H1 (cell line): Measurements from ENCODE around the gene NEURL1B. TPM values are rescaled to one million over a fixed set of nuclear protein-coding genes. Genes with fewer than 3 reads are reported as not detected.

Experiments used
- ATF3 ChIP-seq: IDR thresholded peaks from 2 replicates; pipeline ENCODE4 v1.6.1; 2011; ENCODE audit warnings: low read depth, mild to moderate bottlenecking, low read length; ENCODE audit not compliant: insufficient read depth
- E2F6 ChIP-seq: IDR thresholded peaks from 2 replicates; pipeline ENCODE4 v1.6.1; 2012; ENCODE audit warnings: inconsistent platforms
- polyA plus RNA-seq, 7 experiments: library from polyadenylated mRNA; depleted of rRNA in 3 of 7; stranded (reverse) in 5 of 7; unstranded in 2 of 7; fragments of >200 nt in 5 of 7; fragments of 200-250 nt in 2 of 7; gene quantifications; 1 replicate in 5 of 7; 2 replicates in 1 of 7; 4 replicates in 1 of 7; pipeline versions ENCODE4 v1.2.1 to v1.2.3, GENCODE V29; 2011 to 2013; ENCODE audit warnings: missing spikeins in 2 of 7, mixed read lengths in 2 of 7
- total RNA-seq: library from RNA; stranded (reverse); fragmentation: NEBNext Ultra II Directional; extraction: Animal tissue kit (Norgen Biotek cat#: 25700); gene quantifications from 2 replicates; pipeline ENCODE4 v1.2.1, GENCODE V29; 2021

NEURL1B gene
- total and polyA plus RNA-seq, 2 of the 8 experiments (the other 6 are each of a cell fraction or from before 2014, with no cell fraction given) = 3.3 to 6.1 TPM

- no peak for TF ChIP-seq E2F6
- TF ChIP-seq ATF3 = no peak
Observed at GRCh38 chr5:172670444-172670843, 29.4 kb downstream of the NEURL1B start (continued).
